T1000 (cell line): ENCODE data around the gene CDK9.
A peak's percentile ranks its signal among the peaks of the same experiment; 100 is the strongest.

ENCODE experiments used
- DNase-seq: peaks from one replicate; lab custom pipeline; 2025; ENCODE audit warnings: mixed read lengths; lab: John Stamatoyannopoulos, UW

Gene CDK9

GRCh38 chr9:127803507-127804352 lies 17.9 kb downstream of the CDK9 start:
- peak; percentile 35 for DNase-seq

DNA sequence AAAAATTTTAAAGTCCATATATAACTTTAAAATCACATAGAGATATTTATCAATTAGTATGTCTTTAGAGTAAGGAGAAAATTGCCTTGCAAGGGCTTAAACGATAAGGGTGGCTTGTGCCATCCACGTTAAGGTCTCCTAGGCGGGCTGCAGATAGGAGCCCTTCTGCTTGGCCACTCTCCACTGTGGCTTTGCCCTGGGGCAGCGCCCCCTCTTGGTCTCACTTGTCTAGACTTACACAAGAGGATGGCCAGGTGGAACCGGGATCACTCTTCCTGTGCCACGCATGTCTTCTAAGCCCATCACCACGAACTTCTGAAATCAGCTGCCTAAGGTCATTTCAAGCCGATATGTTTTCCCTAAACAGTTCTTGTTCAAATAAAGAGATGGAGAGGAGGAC lies 19.8 kb downstream of the CDK9 start:
- no peak for DNase-seq

- no peak for DNase-seq
Measured at GRCh38 chr9:127806871-127807270, 21.0 kb downstream of the CDK9 start.

- DNase-seq, result no peak
Measured at GRCh38 chr9:127808347-127809001, 22.6 kb downstream of the CDK9 start.

DNA sequence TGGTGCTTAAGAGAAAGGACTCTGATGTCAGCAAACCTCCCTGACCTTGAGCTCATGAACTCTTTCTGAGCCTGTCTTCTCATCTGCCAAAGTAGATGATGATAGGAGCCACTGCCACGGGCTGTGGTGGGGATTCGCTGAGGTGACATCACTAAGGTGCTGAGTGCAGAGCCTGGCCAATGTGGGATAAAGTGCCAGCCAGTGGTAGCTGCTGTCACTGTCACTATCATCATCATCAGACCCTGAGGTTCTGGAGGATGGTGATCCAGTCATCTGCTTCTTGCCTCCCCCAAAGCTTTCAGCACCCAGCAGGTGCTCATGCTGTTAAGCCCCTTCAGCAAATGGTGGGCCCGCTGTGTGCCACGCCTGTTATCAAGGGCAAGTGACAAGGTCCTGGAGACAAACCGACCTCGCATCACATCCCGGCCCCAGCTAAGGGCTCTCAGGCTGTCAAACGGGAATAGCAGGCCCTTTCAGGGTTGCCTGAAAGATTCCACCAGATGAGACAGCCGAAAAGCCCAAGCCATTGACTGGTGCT lies 23.2 kb downstream of the CDK9 start:
- DNase-seq, result no peak

- DNase-seq, result no peak
Measured at GRCh38 chr9:127809540-127810377, 23.9 kb downstream of the CDK9 start.

DNA sequence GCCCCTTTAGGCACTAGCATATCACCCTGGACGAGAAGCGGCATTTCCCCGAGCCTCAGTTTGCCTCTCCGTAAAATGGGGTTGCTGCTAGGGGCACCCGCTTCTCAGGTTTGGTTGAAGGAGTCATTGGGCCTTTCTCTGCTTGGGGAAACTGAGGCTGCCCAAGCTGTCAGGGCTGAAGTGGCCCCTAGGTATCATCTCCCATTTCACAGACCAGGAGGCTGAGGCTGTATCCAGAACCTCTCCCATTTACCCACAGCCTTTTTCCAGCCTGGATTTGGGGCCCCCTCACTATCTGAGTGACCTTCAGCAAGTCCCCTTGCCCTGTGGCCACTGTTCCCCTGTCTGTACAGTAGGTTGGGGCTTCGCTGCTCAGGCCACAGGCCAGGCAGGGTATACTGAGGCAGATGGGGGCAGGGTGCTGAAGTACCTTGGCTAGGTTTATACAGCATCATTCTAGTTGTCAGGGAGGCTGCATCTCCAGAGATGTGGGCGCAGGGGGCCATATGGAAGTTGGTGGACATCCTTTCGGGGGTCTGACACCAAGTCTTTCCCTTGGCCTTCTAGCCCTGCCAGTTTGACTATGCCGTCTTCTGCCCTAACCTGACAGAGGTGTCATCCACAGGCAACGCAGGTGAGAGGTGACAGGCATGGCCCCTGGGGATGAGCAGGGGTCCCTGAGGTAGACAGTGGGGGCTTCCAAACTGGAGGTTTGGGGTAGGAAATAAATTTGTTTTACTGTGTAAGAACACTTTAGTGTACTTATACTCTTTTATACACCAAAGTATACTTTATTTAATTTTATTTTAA lies 24.7 kb downstream of the CDK9 start:
- DNase-seq, result no peak

GRCh38 chr9:127812011-127812410 lies 26.2 kb downstream of the CDK9 start:
- no peak for DNase-seq

DNA sequence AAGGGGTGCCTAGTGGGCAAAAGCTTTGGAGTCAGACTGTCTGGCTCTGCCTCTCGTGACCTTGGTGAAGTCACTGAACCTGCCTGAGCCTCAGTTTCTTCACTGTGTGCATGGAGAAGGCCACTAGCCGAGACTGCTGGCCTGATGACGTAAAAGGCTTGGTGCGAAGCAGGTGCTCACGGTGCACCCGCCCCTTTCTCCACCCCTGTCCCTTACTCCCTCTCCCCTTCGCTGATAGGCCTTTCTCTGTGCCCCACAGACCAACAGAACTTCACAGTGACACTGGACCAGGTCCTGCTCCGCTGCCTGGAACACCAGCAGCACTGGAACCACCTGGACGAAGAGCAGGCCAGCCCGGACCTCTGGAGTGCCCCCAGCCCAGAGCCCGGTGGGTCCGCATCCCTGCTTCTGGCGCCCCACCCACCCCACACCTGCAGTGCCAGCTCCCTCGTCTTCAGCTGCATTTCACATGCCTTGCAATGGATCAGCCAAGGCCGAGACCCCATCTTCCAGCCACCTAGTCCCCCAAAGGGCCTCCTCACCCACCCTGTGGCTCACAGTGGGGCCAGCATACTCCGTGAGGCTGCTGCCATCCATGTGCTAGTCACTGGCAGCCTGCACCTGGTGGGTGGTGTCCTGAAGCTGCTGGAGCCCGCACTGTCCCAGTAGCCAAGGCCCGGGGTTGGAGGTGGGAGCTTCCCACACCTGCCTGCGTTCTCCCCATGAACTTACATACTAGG lies 27.3 kb downstream of the CDK9 start:
- DNase-seq, result no peak

DNA sequence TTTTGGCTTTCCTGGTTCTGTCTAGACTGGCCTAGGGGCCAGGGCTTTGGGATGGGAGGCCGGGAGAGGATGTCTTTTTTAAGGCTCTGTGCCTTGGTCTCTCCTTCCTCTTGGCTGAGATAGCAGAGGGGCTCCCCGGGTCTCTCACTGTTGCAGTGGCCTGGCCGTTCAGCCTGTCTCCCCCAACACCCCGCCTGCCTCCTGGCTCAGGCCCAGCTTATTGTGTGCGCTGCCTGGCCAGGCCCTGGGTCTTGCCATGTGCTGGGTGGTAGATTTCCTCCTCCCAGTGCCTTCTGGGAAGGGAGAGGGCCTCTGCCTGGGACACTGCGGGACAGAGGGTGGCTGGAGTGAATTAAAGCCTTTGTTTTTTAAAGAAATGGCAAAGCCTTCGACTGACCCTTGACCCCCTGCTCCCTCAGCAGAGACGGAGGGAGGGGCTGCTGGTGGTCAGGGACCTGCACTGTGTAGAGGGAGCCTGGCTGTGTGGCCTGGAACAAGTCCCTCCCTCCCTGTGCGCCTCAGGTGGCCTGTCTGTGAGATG lies 27.9 kb downstream of the CDK9 start:
- no peak for DNase-seq

DNA sequence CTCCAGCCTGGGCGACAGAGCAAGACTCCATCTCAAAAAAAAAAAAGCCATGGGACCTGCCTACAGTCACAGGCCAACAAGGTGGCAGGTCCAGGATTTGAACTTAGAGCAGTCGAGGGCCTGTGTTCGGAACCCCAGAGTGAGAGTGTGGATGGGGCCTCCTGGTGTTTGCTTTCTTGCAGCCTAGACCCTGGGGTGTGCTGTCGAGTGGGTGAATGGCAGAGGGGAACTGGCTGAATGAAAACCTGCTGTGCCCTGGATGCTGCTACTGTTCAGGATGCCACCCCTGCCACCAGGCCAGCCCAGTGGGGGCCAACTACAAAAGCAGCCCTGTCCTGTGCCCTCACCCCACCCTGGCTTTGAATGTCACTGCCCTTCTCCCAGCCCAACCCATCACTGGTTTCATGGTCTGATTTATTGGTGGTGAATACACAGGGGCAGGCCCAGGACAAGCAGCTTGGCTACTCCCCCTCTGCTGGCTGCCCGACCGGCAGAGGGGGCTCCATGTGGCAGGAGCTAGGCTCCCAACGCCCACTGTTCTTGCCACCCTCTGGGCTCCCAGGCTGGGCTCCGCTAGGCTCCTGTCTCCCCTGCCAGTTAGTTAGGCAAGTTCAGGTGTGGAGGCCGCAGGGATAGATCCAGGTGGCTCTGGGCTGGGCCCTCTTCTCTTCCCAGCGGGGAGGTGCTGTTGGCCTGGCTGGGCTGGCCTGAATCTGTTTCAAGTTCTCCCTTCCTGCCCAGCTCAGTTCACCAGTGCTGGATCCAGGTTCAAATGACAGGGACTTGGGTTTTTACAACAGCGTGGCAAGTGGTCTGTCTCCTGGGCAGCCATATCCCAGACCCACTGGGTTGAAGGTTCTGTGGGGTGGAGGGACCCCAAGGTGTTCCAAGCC lies 29.0 kb downstream of the CDK9 start:
- DNase-seq, result no peak

DNA sequence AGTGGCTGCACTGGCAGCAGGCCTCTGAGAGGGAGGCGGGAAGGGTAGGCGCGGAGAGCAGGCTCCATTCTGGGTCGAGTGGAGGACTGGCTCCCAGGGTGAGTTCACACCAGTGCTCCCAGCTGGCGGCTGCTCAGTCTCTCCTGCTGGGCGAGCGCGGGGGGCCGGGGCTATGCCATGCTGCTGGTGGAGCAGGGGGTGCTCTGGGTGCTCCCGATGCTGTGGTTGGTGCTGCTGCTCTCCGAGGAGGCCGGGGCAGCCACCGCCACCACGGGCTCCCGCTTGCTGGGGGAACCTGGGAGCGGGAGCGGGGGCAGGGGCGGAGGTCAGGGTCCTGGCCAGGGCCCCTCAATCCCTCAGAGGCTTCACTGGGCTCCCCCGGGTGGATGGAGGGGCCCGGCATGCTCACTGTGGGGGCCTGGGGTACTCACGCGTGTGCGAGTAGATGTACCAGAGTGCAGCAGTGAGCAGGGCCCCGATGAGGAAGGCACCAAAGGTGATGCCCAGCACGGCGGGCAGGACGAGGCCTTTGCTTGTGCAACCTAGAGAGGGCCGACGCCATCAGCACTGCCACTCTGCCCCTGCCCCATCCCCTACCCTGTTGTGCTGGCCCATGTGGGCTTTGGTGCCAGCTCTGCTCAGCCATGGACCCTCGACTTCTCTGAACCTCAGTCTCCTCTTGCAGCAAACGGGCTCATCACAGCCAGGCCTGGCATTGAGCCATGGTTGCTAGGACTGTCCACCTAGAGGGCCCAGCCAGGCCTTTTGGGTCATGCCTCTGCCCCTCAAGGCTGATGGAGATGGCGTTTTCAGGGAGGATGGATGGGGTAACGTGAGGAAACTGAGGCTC lies 29.9 kb downstream of the CDK9 start:
- DNase-seq, result no peak

- no peak for DNase-seq
Measured at GRCh38 chr9:127816362-127816725, 30.5 kb downstream of the CDK9 start.

DNA sequence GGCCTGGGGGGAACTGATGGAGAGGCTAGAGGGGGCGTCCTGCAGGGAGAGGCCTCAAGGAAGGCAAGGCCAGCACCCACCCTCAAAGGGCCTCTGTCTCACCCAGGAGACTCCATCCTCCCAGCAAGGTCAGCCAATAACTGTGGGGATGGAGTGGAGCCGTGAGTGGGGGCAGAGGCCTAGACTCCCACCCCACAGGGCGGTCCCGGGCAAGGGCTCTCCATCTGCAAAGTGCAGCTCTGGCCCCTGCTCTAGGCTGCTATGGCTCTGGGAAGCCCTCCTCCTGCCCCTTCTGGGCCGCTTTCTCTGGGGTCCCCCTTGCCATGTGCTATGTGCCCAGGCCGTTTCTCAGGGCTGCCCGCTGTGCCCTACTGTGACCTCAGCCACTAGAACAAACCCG lies 30.9 kb downstream of the CDK9 start:
- no peak for DNase-seq

DNA sequence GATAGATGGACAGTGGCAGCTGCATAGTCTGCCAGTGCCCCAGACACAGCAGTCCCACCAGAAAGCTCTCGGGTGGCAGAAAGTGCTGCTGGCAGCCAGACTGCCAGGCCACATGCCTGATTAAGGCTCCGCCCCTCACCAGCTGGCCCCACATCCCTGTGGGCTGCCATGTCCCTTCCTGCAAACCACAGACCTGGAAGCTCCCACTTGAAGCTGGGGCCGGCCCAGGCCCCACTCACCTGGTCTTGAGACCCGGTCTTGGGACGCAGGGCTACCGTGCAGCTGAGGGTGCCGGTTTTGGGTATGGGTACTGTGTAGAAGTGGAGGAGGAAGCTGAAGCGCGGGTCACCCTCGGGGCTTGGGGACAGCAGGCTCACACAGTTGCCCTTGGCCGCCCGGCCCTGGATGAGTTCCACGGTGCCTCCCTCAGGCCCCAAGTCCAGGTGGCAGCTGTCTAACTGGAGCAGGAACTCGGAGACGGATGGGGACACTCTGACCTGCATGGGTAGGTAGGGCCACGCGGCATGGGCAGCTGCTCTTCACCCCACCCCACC lies 32.1 kb downstream of the CDK9 start:
- no peak for DNase-seq

- no peak for DNase-seq
Measured at GRCh38 chr9:127818574-127818973, 32.7 kb downstream of the CDK9 start.

DNA sequence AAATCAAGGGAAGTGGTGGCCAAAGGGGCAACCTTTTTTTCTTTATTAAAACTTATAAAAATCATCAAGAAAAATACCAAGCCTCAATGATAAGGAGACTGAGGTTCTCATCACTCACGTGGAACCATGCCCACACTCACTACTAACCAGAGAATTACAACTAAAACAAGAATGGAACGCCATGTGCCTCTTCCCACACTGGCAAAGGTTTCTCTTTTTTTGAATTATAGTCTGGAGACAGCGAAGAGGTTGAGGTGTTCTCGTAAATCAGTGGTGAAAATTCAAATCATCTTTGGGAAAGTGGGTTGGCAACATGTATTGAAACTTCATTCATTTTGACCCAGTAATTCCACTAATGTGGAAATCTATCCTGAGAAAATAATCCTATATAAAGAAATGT lies 36.3 kb downstream of the CDK9 start:
- no peak for DNase-seq

GRCh38 chr9:127825319-127826051 lies 39.7 kb downstream of the CDK9 start:
- DNase-seq, result no peak
